Measurements from ENCODE around the gene SEMA3E.

GRCh38 chr7:83325083-83325482 lies 323.9 kb downstream of the SEMA3E start:
- TF ChIP-seq CTCF (IDR thresholded peaks at IDR 0.05; ENCODE audit: insufficient read depth, low read depth, low read length) = no peak
- TF ChIP-seq EZH2 (IDR thresholded peaks at IDR 0.05; ENCODE audit: insufficient read depth, low read length) = no peak

Data from astrocyte (in vitro differentiated cells and primary cell).